HG03280 (cell line): Measurements from ENCODE around the gene EPB41L1.
"Not testable (repeated sequence)": the region's sequence is repeated elsewhere in the genome, so short reads cannot be mapped to it uniquely, and the experiment has no call there.

Experiments
- ATAC-seq: cut with Tn5 transposase; IDR thresholded peaks from one replicate; pipeline ENCODE4 v1.9.1; 2021; ENCODE audit warnings: mild to moderate bottlenecking, moderate library complexity; ENCODE audit not compliant: unreplicated experiment

The EPB41L1 gene

DNA sequence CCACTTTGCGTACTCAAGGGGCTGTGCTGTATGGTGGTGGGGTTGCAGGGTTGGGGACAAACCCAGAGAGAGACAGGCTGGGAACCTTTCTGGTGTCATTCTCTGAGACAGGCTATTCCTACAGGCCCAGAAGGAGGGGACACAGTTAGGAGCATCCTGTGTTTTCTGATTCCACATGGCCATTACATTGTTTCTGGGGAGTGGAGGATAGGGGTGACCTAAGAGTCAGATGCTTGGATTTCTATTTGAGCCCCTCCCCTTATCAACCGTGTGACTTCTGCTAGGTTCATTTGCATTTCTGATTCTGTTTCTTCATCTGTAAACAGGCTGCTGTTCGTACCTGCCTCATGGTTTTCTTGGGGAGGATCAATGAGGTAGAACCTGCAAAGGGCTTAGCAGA, 29.4 kb upstream of the EPB41L1 start:
- ATAC-seq: no peak

DNA sequence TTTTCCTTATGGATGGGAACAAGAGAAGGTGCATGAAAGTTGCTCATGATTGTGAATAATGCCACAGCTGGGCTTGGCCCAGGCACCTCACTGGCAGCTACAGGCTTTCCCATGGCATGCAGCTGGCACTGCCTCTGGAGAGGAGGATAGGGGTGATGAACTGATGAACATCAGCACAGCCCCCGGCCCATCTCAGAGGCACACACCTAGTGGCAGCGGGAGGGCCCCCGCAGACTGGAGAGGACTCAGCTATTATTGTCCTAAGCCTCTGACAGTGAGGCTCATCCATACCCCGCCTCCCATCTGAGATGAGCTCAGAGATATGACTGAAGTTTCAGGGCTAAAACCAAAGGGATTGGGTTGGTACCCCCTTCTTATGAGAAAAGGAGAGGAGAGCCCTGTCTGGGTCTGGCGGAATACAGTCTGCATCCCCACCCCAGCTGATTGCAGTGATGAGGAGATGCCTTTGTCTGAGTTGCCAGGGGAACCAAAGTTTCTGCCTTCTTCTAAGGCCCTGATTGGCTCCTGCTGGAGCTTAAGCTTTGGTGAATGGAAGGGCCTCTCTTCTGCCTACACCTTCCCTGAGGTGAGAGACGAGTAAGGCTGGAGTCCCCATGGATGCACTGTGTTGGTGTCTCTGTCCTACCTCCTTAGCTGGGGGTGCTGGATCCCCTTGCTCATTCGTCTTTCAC, 27.6 kb upstream of the EPB41L1 start:
- ATAC-seq: no peak

DNA sequence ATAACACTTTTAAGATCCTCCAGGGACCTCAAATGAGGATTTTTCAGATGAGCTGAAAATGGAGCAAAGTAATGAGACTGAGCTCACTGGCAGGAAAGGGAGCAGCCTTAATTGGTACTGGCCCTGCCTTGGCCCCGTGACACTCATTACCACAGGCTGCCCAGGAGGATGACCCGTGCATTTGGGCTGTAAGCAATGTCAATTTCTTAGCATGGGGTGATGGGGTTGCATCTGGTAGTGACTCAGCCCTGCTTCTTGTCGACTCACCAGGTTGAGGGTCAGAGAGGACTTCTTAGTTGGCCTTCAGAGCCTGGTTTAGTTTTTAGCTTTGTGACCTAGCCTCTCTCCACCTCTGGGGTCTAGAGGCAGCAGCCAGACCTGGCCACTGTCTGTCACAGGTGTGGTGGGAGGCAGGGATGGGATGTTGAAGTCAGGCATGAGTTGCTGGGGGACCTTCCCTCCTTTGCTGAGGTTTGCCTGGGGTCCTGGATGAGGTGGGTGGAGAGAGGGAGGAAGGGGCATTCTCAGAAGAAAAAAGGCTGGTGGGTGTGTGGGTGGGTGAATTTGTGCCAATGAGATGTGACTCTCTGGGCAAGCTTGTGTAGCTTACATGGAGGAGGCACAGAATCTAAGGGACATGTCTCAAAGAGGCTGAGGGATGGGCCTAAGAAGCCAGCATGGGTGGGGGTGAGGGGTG, 25.9 kb upstream of the EPB41L1 start:
- no peak for ATAC-seq

DNA sequence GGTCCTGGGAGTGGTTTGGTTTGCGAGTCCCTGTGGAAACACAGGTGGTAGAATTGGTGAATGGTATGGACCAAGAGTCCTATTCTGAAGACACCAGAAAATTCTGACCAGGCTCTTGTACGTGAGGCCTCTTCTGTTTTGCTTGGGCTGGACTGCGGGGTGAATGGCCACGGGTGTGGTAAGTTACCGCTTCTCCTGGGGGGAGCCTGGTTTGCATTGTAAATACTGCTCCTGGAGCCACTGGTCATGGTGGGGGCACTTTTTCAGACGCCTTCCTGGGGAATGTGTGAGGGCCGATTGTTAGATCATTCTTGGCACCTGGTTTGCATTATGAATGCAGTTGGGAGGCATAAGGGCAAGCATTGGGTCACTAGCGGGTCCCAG, 25.4 kb upstream of the EPB41L1 start:
- no peak for ATAC-seq

DNA sequence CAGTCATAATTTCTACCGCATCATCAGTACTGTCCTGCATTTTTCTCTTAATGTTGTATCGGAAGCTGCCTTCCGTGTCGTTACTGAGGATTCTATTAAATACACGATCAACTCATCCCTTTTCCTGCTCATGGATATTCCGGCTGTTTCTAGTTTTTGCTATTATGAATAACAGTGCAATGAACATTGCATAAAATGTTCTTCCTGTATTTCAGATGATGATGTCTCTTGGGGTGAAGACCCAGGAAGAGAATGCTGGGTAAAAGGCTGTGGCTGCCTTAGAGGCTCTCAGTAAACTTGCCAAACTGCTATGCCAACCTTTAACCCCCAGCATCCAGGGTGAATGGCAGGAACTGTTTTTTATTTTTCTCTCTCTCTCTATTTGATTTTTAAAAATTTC, 24.1 kb upstream of the EPB41L1 start:
- no peak for ATAC-seq

DNA sequence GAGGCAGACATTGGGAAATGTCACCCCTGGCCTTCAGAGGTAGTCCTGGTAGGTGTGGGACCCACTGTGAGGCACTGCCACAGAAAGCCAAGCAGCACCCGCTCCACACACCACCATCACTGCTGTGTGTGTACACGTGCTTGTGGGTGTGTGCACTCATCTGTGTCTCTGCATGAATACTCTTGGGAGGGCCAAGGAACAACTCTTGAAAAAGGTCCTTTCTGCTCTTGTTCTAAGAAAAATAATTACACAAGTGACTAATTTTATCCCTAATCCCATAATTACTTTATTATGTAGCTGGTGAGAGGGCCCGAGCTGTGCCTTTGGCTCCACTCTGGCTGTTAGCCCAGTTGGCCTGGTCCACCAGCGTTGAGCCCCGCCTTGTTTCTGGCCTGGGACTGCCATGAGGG, 21.7 kb upstream of the EPB41L1 start:
- ATAC-seq: no peak

DNA sequence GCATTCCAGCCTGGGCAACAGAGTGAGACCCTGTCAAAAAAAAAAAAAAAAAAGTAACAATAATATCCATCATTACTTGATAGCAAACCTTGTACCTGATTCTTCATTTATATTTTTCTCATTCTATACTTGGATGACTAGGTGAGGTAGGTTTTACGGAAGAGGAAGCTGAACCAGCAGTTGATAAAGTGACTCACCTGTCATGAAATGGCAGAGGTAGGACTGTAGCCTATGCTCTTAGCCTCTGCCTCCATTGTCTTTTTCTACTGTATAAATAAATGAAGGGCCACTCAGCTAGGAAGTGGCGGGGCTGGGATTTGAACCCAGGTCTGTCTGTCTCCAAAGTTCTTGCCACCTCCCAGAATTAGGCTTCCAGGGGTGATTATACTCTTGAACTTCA, 20.7 kb upstream of the EPB41L1 start:
- ATAC-seq: no peak

DNA sequence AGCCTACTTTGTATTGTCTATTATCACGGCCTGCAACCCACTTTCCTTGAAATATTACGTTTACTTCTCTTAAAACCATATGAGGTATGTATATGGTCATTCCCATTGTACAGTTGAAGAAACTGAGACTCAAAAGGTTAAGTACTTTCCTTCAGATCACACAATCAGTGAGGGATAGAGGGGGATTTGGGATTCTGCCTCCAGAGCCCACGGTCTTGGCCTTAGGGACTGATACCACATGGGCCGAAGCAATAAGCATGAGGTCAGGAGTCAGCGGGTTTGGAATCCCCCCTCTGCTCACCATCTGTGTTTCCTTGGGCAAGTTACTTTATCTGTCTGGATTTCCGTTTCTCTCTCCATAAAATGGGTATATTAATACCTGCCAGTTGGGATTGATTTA, 19.4 kb upstream of the EPB41L1 start:
- ATAC-seq: no peak

DNA sequence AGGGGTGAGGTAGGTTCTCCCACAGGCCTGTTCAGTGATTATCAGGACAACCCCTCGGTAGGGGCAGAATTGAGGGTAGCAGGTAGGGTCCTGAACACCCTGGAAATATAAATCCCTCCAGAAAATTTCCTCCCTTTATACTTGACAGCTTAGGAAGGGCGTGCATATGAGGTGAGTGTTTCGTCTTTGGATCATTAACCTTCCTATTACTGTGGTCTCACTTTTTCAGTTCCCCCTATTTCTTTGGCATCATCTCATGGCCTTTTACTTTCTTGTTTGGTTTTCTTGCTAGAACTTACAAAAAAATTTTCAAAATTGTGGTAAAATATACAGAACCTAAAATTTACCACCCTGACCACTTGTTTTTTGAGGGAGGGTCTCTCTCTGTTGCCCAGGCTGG, 18.7 kb upstream of the EPB41L1 start:
- ATAC-seq: no peak

DNA sequence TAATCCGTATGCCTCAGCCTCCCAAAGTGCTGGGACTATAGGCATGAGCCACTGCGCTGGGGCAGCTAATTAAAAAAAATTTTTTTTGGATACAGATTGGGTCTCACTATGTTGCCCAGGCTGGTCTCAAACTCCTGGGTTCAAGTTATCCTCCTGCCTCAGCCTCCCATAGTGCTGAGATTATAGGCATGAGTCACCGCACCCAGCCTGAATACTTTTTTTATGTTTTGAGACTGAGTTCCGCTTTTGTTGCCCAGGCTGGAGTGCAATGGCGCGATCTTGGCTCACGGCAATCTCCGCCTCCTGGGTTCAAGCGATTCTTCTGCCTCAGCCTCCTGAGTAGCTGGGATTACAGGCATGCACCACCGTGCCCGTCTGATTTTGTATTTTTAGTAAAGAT, 17.2 kb upstream of the EPB41L1 start:
- not testable (repeated sequence) for ATAC-seq

DNA sequence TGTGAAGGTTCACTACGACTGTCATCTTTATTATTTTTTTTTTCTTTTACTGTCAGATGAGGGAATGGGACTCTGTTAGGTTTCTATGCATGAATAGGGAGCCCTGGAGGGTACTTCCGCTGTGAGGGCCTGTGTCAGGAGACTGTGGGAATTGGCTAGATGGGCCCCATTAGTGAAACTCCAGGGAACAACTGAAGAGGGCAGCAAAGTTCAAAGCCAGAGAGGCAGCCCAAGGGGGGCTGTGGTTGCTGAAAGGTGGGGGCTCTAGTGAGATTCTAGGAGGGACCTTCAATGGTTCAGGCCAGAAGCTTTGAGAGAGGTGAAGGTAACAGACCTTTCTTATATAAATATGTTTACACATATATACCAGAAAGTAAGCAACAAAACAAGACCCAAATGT, 13.2 kb upstream of the EPB41L1 start:
- ATAC-seq: no peak

DNA sequence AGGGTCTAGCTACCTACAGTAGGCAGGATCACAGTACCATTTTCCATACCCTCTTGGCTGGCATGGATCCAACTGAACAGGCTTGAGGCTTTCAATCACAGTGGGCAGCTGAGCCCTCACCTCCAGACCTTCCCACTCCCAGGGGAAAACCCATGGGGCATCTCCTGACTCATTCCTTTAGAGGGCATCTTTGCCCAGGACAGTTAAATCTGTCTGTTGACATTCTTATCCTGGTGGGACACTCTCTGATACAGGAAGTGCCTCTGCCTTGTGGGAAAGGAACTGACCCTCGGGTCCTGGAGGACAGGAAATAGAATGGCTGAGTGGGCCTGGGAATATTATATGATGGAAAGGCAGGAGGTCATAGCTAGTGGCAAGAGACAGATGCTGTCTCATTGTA, 10.2 kb upstream of the EPB41L1 start:
- ATAC-seq: no peak

DNA sequence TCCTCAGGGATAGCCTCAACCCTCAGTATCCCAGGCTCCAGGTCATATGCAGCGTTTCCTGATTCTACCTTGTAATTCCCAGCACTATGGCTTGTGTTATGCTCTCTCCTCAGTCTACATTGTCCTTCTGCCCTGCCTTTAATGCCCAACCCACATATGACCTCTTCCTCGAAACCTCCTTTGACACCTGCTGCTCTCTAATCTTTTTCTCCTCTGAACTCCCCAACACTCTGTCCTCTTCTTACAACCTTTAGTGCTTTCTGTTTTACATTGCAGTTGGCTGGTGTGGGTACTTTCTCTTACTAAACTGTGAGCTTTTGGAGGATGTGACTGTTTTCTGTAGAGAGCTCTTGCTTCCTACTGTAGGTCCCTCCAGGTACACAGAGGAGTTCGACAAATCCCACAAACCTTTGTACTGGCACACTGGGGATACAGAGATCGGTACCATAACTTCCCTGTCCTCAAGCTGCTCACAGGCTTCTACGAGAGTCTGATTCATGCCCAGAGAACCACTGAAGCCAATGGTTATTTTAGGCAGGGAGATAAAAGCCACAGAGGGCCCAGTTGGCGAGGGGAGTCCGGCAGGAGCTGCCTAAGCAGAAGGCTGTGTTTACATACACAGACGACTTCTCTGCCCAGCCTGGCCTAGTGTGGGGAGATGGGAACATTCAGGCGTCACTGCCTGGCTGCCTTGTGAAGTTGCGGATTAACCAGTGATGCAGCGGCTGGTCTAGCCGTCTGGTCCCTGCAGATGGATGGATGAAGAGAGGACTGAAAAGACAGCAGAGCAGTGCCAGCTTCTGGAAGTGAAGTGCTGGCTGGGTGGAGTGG, 8.4 kb upstream of the EPB41L1 start:
- ATAC-seq: no peak

DNA sequence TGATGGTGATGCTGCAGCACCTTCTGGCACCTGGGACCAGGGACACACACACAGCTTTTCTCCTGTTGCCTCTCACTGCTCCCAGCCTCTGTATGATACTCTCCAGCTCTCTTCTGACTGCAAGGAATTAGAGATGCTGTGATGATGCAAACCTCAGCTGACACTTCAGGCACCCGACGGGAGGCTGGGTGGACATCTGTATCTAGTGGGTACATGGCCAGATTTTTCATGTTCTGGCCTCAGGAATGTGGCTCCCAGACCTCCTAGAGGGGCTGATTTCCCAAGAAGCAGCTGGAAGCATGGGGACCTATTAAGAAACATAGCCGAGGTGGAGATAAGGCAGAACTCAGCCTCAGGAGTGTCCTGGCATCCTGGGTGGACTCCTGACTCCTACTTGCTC, 6.8 kb upstream of the EPB41L1 start:
- ATAC-seq: no peak

DNA sequence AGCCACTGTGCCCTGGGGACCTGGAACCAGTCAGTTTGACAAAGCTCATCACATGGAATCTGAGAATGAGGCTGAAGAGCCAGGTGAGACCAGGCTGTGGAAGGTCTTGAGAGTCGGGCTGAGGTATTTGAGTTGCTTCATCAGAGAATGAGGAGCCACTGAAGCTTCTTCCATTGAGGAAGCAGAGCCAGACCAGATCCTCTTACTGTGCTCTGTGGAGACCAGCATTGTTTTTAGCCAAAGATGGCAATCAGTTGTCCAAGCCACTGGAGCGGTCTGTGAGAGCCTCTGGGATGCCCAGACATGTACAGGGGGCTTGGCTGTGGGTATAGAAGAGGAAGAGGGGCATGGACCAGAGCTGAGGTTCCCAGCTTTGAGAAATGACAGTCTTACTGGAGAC, 6.1 kb upstream of the EPB41L1 start:
- no peak for ATAC-seq

DNA sequence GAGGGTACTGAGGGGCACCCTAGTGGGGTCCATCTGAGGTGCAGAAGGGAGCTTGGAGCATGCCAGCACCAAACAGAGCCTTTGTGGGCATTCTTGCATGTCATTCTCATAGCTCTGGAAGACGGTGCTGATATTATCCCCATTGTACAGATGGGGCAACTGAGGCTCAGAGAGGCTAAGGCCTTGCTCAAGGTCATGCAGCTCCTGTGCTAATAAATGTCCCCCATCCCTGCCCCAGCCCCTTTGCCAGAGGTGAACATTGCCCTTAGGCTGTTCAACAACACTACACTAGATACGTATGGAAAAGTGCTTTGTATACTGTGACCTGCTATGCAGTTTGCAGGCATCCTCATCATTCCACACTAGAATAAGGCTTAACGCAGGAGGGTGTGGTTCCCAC, 5.5 kb upstream of the EPB41L1 start:
- no peak for ATAC-seq

DNA sequence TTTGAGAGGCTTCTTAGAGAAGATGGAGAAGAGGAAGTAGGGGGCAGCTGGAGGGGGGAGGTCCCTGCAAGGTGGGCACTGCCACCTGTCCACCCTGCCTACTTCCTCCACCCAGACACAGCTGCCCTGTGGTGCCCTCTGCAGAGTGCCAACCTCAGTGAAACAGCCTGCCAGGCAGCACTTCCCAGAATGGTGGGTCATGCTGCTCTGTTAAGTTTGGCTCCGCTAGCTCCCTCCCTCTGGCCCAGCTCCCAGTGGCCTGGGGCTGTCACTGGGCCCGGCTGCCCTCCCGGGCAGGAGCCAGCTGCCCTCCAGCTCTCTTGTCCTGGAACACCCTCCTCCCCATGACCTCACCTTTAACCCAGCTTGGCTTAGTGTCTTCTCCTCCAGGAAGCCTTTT, 5.1 kb upstream of the EPB41L1 start:
- ATAC-seq: no peak

DNA sequence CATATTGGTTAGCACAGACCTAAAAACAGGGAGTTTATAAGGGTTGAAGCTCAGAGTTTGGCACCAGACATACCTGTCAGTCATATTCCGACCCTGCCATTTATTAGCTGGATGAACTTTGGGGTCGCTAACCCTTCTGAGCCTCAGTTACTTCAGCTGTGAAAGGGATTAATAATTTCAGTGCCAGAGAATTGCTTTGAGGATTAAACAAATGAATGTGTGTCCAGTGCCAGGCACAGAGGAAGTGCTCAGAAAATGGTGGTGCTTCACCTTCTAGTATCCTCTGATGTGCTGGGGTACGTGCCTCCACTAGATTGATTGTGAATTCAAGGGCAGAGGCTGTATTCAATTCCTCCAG, 4.1 kb upstream of the EPB41L1 start:
- ATAC-seq: no peak

DNA sequence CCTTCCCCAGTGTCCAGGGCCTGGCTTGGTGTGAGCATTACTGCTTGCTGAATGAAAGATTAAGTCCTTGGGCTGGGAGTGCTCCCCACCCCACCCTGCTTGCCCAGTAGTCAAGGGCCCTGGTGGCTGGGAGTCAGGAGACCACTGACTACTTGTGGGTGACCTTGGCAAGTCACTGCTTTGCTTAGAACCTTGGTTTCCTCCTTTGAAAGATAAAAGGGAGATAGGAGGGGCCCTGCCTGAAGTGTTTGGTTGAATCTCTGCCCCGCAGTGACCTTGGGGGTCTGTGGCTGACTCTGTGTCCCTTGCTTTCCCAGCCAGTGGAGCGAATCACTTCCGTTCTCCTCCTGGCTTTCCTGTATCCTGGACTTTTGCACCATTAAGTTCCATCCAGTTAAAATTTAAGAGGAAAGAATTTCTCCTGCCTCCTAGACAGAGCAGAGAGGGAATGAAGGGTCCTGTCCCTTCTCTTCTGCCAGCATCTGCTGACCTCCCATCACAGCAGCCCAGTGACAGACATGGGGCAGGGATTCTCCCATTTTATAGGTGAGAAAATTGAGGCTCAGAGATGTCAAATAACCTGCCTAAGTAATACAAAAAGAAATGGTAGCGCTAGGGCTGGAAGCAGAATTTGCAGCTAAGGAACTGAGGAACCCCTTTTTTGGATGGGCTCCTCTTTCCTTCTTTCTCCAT, 3.5 kb upstream of the EPB41L1 start:
- ATAC-seq: no peak

DNA sequence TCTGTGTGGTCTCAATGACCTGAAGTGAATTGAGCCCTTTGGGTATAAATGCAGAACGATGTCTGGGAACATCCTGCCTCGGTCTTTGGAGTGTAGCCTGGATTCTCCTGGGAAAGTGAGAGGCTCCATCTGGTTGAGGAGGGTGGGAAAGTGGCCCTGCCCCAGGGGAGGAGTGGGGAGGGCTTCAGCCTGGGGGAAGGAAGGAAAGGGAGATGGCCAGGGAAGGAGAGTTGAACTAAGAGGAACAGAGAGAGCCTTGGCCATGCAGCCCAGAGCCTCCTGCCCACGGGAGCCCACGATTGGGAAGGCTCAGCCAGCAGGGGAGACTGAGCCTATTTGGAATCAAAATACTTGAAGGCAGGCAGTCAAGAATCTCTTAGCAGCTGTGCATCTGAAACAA, 2.3 kb upstream of the EPB41L1 start:
- no peak for ATAC-seq

DNA sequence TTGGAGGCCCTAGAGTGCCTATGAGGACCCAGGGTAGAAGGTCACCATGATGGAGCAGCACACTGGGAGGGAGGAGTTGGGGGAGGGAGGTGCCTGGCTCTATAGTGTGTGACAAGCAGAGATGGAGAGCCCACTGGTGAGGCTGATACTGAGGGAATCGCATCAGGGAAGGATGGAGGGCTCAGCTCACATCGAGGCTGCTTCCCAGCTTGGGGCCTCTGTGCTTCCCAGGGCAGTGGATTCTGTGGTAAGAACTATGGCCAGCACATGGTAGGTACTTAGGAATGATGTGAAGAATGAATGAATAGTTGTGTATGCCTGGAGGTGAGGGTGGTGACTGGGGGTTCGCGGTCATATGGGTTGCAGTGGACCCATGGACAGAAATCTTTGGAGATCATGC, 1.3 kb upstream of the EPB41L1 start:
- ATAC-seq: no peak
